A549 (cell line): ENCODE results near the gene CD27. TPM values are rescaled to one million over a fixed set of nuclear protein-coding genes. Genes with fewer than 3 reads are reported as not detected.
"Not testable (repeated sequence)": the region's sequence is repeated elsewhere in the genome, so short reads cannot be mapped to it uniquely, and the experiment has no call there.

Source experiments
- ATAC-seq, 2 experiments: fragments of 200-7000 bp in 1 of 2; fragments of >200 bp in 1 of 2; cut with Nextera tagmentation in 1 of 2; cut with Tn5 transposase in 1 of 2; 3 replicates each; pipeline versions ENCODE4 v1.8.0 to v1.9.1; 2018 to 2020; ENCODE audit warnings: mild to moderate bottlenecking in 1 of 2, moderate library complexity in 1 of 2
- CTCF ChIA-PET: fragments of 300-600 bp; sonication (Branson Sonifier 250); formaldehyde crosslinking; extraction: SDS; loops from one replicate; lab custom pipeline; 2021; ENCODE audit warnings: antibody characterized with exemption, inconsistent platforms; lab: Yijun Ruan, JAX
- POLR2A ChIA-PET: fragments of 350-600 bp; formaldehyde crosslinking; extraction: SDS; loops from one replicate; lab custom pipeline; 2021; ENCODE audit warnings: antibody characterized with exemption, inconsistent platforms; lab: Yijun Ruan, JAX
- DNase-seq, 2 experiments: peaks; one replicate each; pipeline versions ENCODE4 v3.0.0 to v3.0.0-alpha.2; 2011 to 2016; ENCODE audit warnings: low read depth in 1 of 2, low spot score in 1 of 2
- FAIRE-seq: peaks from 2 replicates; lab custom pipeline; 2011; peaks lifted over from hg19 to GRCh38; lab: Jason Lieb, UNC
- H3K27ac ChIP-seq, 2 experiments: fragments of >200 bp; sonication (Bioruptor Twin); formaldehyde crosslinking; 3 replicates each; pipeline ENCODE4 v1.5.1; 2016 to 2017
- H3K4me1 ChIP-seq: fragments of >200 bp; sonication (Bioruptor Twin); formaldehyde crosslinking; 3 replicates; pipeline ENCODE4 v1.6.1; 2016
- H3K4me2 ChIP-seq: fragments of >200 bp; sonication (Bioruptor Twin); formaldehyde crosslinking; 3 replicates; pipeline ENCODE4 v1.6.1; 2016
- H3K4me3 ChIP-seq: fragments of >200 bp; sonication (Bioruptor Twin); formaldehyde crosslinking; 3 replicates; pipeline ENCODE4 v1.5.1; 2016
- H3K9me3 ChIP-seq: fragments of >200 bp; sonication (Bioruptor Twin); formaldehyde crosslinking; 3 replicates; pipeline ENCODE4 v1.6.1; 2016
- EHMT2 ChIP-seq: fragments of 200-600 bp; sonication (generic); IDR thresholded peaks from 2 replicates; pipeline ENCODE4 v1.6.1; 2016; ENCODE audit warnings: antibody characterized with exemption, low read depth, mild to moderate bottlenecking, moderate library complexity
- FOSL2 ChIP-seq, 2 experiments: fragments of 450-650 bp in 1 of 2; fragments of >200 bp in 1 of 2; sonication (Bioruptor Twin) in 1 of 2; formaldehyde crosslinking; IDR thresholded peaks; 2 replicates each; pipeline versions ENCODE4 v1.5.0 to v1.6.1; 2016 to 2020; ENCODE audit warnings: mild to moderate bottlenecking in 1 of 2, moderate library complexity in 1 of 2
- HOXB13 ChIP-seq: fragments of 250-450 bp; sonication (Bioruptor Pico); IDR thresholded peaks from 2 replicates; pipeline ENCODE4 v1.5.0; 2020; ENCODE audit warnings: low read depth, mild to moderate bottlenecking, moderate library complexity
- KDM1A ChIP-seq: fragments of 200-600 bp; sonication (generic); IDR thresholded peaks from 2 replicates; pipeline ENCODE4 v1.6.1; 2016; ENCODE audit warnings: low read depth, mild to moderate bottlenecking
- KDM5A ChIP-seq: fragments of 200-600 bp; sonication (generic); IDR thresholded peaks from 2 replicates; pipeline ENCODE4 v1.6.1; 2016; ENCODE audit warnings: antibody characterized with exemption, mild to moderate bottlenecking
- MAFK ChIP-seq: fragments of 450-650 bp; IDR thresholded peaks from 2 replicates; pipeline ENCODE4 v1.6.1; 2014; ENCODE audit not compliant: partially characterized antibody
- NPAS2 ChIP-seq: fragments of 250-450 bp; sonication (Bioruptor Pico); IDR thresholded peaks from 2 replicates; pipeline ENCODE4 v1.8.0; 2022; ENCODE audit warnings: mild to moderate bottlenecking, moderate library complexity, borderline replicate concordance
- RFX5 ChIP-seq: fragments of 450-650 bp; IDR thresholded peaks from 2 replicates; pipeline ENCODE4 v1.7.1; 2014; ENCODE audit warnings: antibody characterized with exemption, mild to moderate bottlenecking, moderate library complexity
- SMC3 ChIP-seq: fragments of >200 bp; sonication (Bioruptor Twin); formaldehyde crosslinking; IDR thresholded peaks from 3 replicates; pipeline ENCODE4 v1.6.1; 2018; ENCODE audit warnings: inconsistent platforms
- TFCP2L1 ChIP-seq: fragments of 250-450 bp; sonication (Bioruptor Pico); IDR thresholded peaks from 2 replicates; pipeline ENCODE4 v1.5.0; 2021; ENCODE audit warnings: mild to moderate bottlenecking
- ZC3H11A ChIP-seq: fragments of 450-650 bp; IDR thresholded peaks from 2 replicates; pipeline ENCODE4 v1.6.1; 2014; ENCODE audit warnings: antibody characterized with exemption, mild to moderate bottlenecking
- WGBS: methylation state at CpG from one replicate; pipeline ENCODE4 v1.1.6; 2017; ENCODE audit errors: missing lambda C conversion rate; 5-methylcytosine and 5-hydroxymethylcytosine counted together
- polyA plus RNA-seq, 4 experiments: library from polyadenylated mRNA; depleted of rRNA in 3 of 4; stranded (reverse); fragments of >200 nt; fragmentation: RNase III in 1 of 4; extraction: RNeasy Plus Mini Kit Qiagen cat#74134 plus additional on column Dnase treatment in 1 of 4; gene quantifications; 2 replicates in 3 of 4; 3 replicates in 1 of 4; pipeline ENCODE4 v1.2.3, GENCODE V29; 2011 to 2017
- TF ChIP-seq, protein P1 (sequence below): IDR thresholded peaks from 2 replicates; pipeline ENCODE4 v1.6.1; 2012; ENCODE audit warnings: low read depth, borderline replicate concordance
- TF ChIP-seq, protein P2 (sequence below): IDR thresholded peaks from 2 replicates; pipeline ENCODE4 v1.6.1; 2012
- TF ChIP-seq, protein P3 (sequence below): fragments of 200-600 bp; sonication (generic); IDR thresholded peaks from 2 replicates; pipeline ENCODE4 v1.6.1; 2016; ENCODE audit warnings: antibody characterized with exemption, mild to moderate bottlenecking, moderate library complexity
- TF ChIP-seq, protein P4 (sequence below): fragments of >200 bp; sonication (Bioruptor Twin); formaldehyde crosslinking; IDR thresholded peaks from 3 replicates; pipeline ENCODE4 v1.5.1; 2016

The CD27 gene
- polyA plus RNA-seq, 2 of the 4 experiments (the other 2 are of a cell fraction): not detected

DNA sequence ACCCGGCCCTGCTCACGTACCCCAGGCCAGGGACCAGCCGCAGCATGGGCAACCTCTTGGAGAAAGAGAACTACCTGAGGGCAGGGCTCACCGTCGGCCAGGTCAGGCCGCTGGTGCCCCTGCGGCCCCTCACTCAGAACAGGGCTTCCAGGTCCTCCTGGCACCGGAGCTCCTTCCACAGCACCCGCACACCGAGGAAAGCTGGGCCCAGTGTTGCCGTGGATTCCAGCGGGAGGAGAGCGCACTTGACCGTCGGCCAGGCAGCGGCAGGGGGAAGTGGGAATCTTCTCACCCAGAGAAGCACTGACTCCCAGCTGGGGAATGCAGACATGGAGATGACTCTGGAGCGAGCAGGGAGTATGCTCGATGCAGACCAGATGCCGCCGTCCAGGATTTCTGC lies 33.7 kb downstream of the CD27 start (continued):
- TF ChIP-seq, protein P1, sequence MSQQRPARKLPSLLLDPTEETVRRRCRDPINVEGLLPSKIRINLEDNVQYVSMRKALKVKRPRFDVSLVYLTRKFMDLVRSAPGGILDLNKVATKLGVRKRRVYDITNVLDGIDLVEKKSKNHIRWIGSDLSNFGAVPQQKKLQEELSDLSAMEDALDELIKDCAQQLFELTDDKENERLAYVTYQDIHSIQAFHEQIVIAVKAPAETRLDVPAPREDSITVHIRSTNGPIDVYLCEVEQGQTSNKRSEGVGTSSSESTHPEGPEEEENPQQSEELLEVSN: no peak
- no peak for TF ChIP-seq HOXB13
- TF ChIP-seq, protein P2, sequence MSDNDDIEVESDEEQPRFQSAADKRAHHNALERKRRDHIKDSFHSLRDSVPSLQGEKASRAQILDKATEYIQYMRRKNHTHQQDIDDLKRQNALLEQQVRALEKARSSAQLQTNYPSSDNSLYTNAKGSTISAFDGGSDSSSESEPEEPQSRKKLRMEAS: no peak
- TF ChIP-seq ZC3H11A: no peak

DNA sequence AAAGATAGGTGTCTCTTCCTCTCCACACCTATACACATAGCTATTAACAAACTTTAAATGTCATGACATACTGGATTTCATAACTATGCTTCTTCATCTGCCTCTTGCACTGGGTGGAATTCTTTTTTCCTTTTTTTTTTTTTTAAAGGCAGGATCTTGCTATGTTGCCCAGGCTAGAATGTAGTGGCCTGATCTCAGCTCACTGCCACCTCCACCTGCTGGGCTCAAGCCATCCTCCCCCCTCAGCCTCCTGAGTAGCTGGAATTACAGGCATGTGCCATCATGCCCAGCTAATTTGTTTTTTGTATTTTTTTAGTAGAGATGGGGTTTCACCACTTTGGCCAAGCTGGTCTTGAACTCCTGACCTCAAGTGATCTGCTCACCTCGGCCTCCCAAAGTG lies 43.5 kb downstream of the CD27 start:
- ChIA-PET CTCF (interaction anchor here (0.6 to 4.3 kb wide), 7 partner anchors 13 to 162 kb away, joined by 3 to 28 read pairs (median 4); no protein-coding TSS in a partner anchor), POLR2A (interaction anchor here (0.6 to 2.2 kb wide), 2 partner anchors 15 to 17 kb away, joined by 4 to 6 read pairs; partner anchors contain the start of gene VAMP1)
- H3K4me1 ChIP-seq: peaks cover 7% of the 10 kb centered on the region; the same call in 2 of the 3 replicates

DNA sequence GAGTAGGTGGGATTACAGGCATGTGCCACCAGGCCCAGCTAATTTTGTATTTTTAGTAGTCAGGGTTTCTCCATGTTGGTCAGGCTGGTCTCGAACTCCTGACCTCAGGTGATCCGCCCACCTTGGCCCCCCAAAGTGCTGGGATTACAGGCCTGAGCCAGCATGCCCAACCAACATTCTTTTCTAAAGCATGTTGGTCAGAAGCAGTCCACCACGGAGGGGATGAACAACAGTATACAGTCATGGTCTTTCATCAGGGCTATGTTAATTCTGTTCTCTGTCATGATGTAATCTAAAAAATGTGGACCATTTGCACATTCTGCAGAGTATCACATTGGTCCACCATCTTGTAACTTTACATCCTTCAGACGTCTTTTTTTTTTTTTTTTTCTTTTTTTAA lies 44.7 kb downstream of the CD27 start:
- 53% methylated on average over 4 of the region's 4 CpGs for WGBS
- TF ChIP-seq MAFK: no peak
- TF ChIP-seq, protein P3, sequence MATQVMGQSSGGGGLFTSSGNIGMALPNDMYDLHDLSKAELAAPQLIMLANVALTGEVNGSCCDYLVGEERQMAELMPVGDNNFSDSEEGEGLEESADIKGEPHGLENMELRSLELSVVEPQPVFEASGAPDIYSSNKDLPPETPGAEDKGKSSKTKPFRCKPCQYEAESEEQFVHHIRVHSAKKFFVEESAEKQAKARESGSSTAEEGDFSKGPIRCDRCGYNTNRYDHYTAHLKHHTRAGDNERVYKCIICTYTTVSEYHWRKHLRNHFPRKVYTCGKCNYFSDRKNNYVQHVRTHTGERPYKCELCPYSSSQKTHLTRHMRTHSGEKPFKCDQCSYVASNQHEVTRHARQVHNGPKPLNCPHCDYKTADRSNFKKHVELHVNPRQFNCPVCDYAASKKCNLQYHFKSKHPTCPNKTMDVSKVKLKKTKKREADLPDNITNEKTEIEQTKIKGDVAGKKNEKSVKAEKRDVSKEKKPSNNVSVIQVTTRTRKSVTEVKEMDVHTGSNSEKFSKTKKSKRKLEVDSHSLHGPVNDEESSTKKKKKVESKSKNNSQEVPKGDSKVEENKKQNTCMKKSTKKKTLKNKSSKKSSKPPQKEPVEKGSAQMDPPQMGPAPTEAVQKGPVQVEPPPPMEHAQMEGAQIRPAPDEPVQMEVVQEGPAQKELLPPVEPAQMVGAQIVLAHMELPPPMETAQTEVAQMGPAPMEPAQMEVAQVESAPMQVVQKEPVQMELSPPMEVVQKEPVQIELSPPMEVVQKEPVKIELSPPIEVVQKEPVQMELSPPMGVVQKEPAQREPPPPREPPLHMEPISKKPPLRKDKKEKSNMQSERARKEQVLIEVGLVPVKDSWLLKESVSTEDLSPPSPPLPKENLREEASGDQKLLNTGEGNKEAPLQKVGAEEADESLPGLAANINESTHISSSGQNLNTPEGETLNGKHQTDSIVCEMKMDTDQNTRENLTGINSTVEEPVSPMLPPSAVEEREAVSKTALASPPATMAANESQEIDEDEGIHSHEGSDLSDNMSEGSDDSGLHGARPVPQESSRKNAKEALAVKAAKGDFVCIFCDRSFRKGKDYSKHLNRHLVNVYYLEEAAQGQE: no peak
- TF ChIP-seq KDM1A: no peak
- TF ChIP-seq, protein P4, sequence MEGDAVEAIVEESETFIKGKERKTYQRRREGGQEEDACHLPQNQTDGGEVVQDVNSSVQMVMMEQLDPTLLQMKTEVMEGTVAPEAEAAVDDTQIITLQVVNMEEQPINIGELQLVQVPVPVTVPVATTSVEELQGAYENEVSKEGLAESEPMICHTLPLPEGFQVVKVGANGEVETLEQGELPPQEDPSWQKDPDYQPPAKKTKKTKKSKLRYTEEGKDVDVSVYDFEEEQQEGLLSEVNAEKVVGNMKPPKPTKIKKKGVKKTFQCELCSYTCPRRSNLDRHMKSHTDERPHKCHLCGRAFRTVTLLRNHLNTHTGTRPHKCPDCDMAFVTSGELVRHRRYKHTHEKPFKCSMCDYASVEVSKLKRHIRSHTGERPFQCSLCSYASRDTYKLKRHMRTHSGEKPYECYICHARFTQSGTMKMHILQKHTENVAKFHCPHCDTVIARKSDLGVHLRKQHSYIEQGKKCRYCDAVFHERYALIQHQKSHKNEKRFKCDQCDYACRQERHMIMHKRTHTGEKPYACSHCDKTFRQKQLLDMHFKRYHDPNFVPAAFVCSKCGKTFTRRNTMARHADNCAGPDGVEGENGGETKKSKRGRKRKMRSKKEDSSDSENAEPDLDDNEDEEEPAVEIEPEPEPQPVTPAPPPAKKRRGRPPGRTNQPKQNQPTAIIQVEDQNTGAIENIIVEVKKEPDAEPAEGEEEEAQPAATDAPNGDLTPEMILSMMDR: no peak
- Histone ChIP-seq H3K4me1 (peaks cover 7% of the 10 kb centered on the region; the same call in 2 of the 3 replicates), H3K4me2 (no peak overlapping the region), H3K4me3 (no peak overlapping the region), H3K27ac (no peak overlapping the region), H3K9me3 (no peaks in the 10 kb centered on the region)
- CTCF ChIA-PET: interaction anchor here (0.7 to 4.3 kb wide), 4 partner anchors 23 to 163 kb away, joined by 3 to 18 read pairs (median 4); no protein-coding TSS in a partner anchor
- no peak for DNase-seq
- no peak for FAIRE-seq
- POLR2A ChIA-PET: interaction anchor here (2.2 kb wide), 1 partner anchor 19 kb away, joined by 6 read pairs; the partner anchor contains the start of gene VAMP1
- ATAC-seq: no peak

More for the DNA sequence above, 43.5 kb downstream of the CD27 start:
- Histone ChIP-seq H3K9me3 (no peaks in the 10 kb centered on the region), H3K4me3 (no peak overlapping the region), H3K27ac (no peak overlapping the region), H3K4me2 (no peak overlapping the region)
- TF ChIP-seq EHMT2 (no peak), TFCP2L1 (CRISPR knock-in tag) (no peak), FOSL2 (IDR thresholded peaks at IDR 0.05) (no peak), FOSL2 (CRISPR knock-in tag; IDR thresholded peaks at IDR 0.05) (no peak), KDM5A (no peak), SMC3 (no peak), NPAS2 (CRISPR knock-in tag) (no peak), RFX5 (no peak)
- 62% methylated on average over 1 of the region's 1 CpG for WGBS
- DNase-seq (no peak), ATAC-seq (no peak), FAIRE-seq (no peak)

DNA sequence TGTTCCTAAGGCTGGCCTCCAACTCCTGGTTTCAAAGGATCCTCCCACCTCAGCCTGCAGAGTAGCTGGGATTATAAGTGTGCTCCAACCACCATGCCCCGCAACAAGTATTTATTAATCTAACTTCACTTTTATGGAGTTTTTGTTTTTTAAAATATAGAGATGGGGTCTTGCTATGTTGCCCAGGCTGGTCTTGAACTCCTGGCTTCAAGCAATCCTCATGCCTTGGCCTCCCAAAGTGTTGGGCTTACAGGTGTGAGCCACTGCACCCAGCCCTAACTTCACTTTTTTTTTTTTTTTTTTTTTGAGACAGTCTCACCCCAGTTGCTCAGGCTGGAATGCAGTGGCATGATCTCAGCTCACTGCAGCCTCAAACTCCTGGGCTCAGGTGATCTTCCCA lies 45.9 kb downstream of the CD27 start:
- H3K4me3 ChIP-seq, DNase-seq, H3K27ac ChIP-seq, H3K9me3 ChIP-seq, POLR2A ChIA-PET, H3K4me2 ChIP-seq, FAIRE-seq, ATAC-seq: not testable (repeated sequence)
- 95% methylated on average over 1 of the region's 1 CpG for WGBS
- CTCF ChIA-PET: interaction anchor here (0.6 to 1.8 kb wide), 2 partner anchors 10 to 125 kb away, joined by 3 to 5 read pairs; no protein-coding TSS in a partner anchor
- H3K4me1 ChIP-seq: peaks cover 18% of the 10 kb centered on the region
